Measurements from ENCODE around the gene NTM. TPM values are rescaled to one million over a fixed set of nuclear protein-coding genes. Genes with fewer than 3 reads are reported as not detected.

Gene NTM
- polyA plus RNA-seq, 1 donor from 2014 or later, result 39.4 TPM

- H4K20me1 ChIP-seq (ENCODE audit: insufficient read depth), result no peaks in the 10 kb centered on the region
- H3K4me3 ChIP-seq (ENCODE audit: low read length), result no peak overlapping the region
- H3K79me2 ChIP-seq (replicated peaks; ENCODE audit: insufficient read depth, low read length), result no peaks in the 10 kb centered on the region
- H3K36me3 ChIP-seq (ENCODE audit: insufficient read depth, low read length), result no peaks in the 10 kb centered on the region
- no peaks in the 10 kb centered on the region for H3K9me2 ChIP-seq (ENCODE audit: insufficient read depth, low read length)
- H3K27me3 ChIP-seq (ENCODE audit: insufficient read depth, low read depth, low read length), result no peaks in the 10 kb centered on the region
- H2AFZ ChIP-seq (ENCODE audit: low read depth, low read length), result no peak overlapping the region
- H3K4me2 ChIP-seq (ENCODE audit: low read length), result no peak overlapping the region
- TF ChIP-seq CTCF (IDR thresholded peaks at IDR 0.05; ENCODE audit: poor library complexity, severe bottlenecking), result peak; percentile 42
- TF ChIP-seq, protein P1, sequence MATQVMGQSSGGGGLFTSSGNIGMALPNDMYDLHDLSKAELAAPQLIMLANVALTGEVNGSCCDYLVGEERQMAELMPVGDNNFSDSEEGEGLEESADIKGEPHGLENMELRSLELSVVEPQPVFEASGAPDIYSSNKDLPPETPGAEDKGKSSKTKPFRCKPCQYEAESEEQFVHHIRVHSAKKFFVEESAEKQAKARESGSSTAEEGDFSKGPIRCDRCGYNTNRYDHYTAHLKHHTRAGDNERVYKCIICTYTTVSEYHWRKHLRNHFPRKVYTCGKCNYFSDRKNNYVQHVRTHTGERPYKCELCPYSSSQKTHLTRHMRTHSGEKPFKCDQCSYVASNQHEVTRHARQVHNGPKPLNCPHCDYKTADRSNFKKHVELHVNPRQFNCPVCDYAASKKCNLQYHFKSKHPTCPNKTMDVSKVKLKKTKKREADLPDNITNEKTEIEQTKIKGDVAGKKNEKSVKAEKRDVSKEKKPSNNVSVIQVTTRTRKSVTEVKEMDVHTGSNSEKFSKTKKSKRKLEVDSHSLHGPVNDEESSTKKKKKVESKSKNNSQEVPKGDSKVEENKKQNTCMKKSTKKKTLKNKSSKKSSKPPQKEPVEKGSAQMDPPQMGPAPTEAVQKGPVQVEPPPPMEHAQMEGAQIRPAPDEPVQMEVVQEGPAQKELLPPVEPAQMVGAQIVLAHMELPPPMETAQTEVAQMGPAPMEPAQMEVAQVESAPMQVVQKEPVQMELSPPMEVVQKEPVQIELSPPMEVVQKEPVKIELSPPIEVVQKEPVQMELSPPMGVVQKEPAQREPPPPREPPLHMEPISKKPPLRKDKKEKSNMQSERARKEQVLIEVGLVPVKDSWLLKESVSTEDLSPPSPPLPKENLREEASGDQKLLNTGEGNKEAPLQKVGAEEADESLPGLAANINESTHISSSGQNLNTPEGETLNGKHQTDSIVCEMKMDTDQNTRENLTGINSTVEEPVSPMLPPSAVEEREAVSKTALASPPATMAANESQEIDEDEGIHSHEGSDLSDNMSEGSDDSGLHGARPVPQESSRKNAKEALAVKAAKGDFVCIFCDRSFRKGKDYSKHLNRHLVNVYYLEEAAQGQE (IDR thresholded peaks at IDR 0.05; ENCODE audit: borderline replicate concordance), result no peak
- no peak overlapping the region for H3K27ac ChIP-seq (ENCODE audit: low read length)
- H3F3A ChIP-seq (ENCODE audit: insufficient read depth, low read length, poor library complexity, severe bottlenecking), result no peaks in the 10 kb centered on the region
- no peak overlapping the region for H3K9ac ChIP-seq (ENCODE audit: low read length)
- no peaks in the 10 kb centered on the region for H3K9me3 ChIP-seq (ENCODE audit: low read length)
Observed at GRCh38 chr11:131579932-131580387, 209.5 kb downstream of the NTM start.

GRCh38 chr11:131580476-131580875, 210.1 kb downstream of the NTM start:
- H3K27ac ChIP-seq (ENCODE audit: low read length), result no peak overlapping the region
- no peak overlapping the region for H2AFZ ChIP-seq (ENCODE audit: low read depth, low read length)
- no peak for TF ChIP-seq EZH2 (IDR thresholded peaks at IDR 0.05; ENCODE audit: borderline replicate concordance, insufficient read depth, low read length, poor library complexity, severe bottlenecking)
- TF ChIP-seq SMC3 (conservative IDR thresholded peaks at IDR 0.05; ENCODE audit: poor library complexity), result no peak
- TF ChIP-seq EP300 (conservative IDR thresholded peaks at IDR 0.05; ENCODE audit: poor library complexity, severe bottlenecking), result no peak
- TF ChIP-seq, protein P1 (IDR thresholded peaks at IDR 0.05; ENCODE audit: borderline replicate concordance), result no peak
- TF ChIP-seq POLR2AphosphoS5 (IDR thresholded peaks at IDR 0.05), result no peak
- no peak for TF ChIP-seq TAF1 (IDR thresholded peaks at IDR 0.05; ENCODE audit: low read depth)
- TF ChIP-seq MXI1 (conservative IDR thresholded peaks at IDR 0.05; ENCODE audit: poor library complexity, severe bottlenecking), result no peak
- no peak for TF ChIP-seq CTCF (IDR thresholded peaks at IDR 0.05; ENCODE audit: poor library complexity, severe bottlenecking)
- H3K27me3 ChIP-seq (ENCODE audit: insufficient read depth, low read depth, low read length), result no peaks in the 10 kb centered on the region
- H3K36me3 ChIP-seq (ENCODE audit: insufficient read depth, low read length), result no peaks in the 10 kb centered on the region
- H3K9me3 ChIP-seq (ENCODE audit: low read length), result no peaks in the 10 kb centered on the region
- no peaks in the 10 kb centered on the region for H3K79me2 ChIP-seq (replicated peaks; ENCODE audit: insufficient read depth, low read length)
- H3K9me2 ChIP-seq (ENCODE audit: insufficient read depth, low read length), result no peaks in the 10 kb centered on the region
- no peaks in the 10 kb centered on the region for H4K20me1 ChIP-seq (ENCODE audit: insufficient read depth)
- no peaks in the 10 kb centered on the region for H3F3A ChIP-seq (ENCODE audit: insufficient read depth, low read length, poor library complexity, severe bottlenecking)
- H3K4me2 ChIP-seq (ENCODE audit: low read length), result no peak overlapping the region
- H3K4me3 ChIP-seq (ENCODE audit: low read length), result no peak overlapping the region
- H3K9ac ChIP-seq (ENCODE audit: low read length), result no peak overlapping the region

All from neural cell (in vitro differentiated cells).